HG03521 (cell line): ENCODE results near the gene MMUT.
"Not testable (repeated sequence)": the region's sequence is repeated elsewhere in the genome, so short reads cannot be mapped to it uniquely, and the experiment has no call there.

Experiments
- ATAC-seq: cut with Tn5 transposase; IDR thresholded peaks from one replicate; pipeline ENCODE4 v1.9.1; 2021; ENCODE audit warnings: mild to moderate bottlenecking, moderate library complexity; ENCODE audit not compliant: unreplicated experiment

The MMUT gene

DNA sequence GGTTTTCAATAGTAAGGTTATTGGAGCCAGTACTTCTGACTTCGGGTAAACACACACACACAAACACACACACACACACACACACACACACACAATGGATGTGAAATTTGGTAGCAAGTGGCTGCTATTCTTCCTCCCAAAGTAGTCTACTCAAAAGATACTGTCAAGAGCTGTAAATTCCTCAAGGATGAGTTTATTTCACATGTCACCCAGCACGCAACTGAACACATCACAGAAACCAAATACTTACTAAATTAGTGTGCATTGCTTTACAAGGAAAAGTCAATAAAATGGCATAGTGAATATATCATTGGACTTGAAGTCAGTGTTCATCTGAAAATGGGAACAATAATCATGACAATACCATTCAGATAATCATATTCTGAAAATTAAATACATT is 32.9 kb downstream of the MMUT start:
- no peak for ATAC-seq

DNA sequence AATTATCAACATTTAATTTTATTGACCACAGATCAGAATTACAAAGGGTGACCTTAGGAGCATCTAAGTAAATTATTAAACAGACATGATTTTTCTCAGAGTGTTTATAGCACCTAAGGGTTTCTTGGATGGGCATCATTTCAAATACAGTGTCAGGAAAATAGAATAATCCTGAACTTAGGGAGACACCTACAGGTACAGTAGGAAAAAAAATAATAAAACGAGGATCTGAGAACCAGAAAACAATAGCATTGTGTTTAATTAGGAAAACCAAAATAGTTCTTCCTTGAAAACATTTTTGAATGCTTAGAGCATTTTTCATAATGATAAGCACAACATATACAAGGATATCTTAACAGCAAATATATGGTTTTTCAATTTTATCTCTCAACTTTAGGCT is 39.2 kb downstream of the MMUT start:
- no peak for ATAC-seq

DNA sequence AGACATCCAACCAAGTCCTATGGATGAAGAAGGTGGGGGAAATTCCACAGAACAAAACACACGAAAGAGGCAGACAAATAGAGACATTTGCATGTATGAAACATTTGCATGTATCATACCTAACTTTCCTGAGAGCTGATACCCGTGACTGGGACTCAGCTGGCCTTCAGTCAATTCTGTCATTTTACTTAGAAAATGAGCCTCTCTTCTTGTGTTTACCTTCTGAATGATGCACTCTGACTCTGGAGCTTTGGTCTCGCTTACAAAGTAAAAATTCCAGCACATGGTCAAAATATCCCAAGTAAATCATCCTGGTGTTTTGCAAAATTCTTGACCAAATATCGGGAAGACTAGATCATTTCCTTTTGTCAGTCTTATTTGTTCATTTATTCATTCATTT is 46.9 kb downstream of the MMUT start:
- ATAC-seq: no peak

DNA sequence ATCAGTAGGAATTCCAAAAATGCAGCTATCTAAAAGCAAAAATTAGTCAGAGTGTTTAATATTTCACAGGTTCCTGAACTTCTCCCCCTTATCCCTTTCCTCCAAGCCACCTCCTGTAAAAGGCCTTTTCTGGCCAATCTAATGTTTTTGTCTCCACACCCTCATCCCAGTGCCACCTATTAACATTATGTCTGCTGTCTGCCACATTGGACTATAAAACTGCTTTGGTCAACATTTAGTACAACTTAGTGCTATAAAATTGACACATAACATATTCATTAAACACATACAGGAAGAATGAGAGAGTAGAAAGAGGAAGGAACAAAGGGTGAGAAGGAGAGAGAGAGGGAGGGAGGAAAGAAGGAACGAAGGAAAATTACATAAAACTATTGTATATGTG is 47.7 kb downstream of the MMUT start:
- no peak for ATAC-seq

DNA sequence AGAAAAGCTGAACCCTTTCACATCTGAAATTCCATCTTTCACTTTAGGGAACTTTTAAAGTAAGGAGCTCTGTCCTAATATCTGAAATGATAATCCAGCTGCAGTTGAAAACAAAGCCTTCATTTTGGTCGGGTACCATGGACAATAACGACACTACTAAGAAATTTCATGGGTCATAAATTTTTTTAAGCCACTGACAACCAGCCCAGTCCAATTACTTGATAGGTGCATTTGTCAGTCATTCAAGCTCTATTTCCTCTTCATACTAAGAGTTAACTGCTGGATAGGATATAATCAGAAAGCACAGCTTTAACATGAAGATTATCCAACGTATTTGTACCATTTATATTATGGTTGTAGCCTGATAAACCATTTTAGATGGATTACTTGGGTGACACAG is 52.5 kb downstream of the MMUT start:
- no peak for ATAC-seq

DNA sequence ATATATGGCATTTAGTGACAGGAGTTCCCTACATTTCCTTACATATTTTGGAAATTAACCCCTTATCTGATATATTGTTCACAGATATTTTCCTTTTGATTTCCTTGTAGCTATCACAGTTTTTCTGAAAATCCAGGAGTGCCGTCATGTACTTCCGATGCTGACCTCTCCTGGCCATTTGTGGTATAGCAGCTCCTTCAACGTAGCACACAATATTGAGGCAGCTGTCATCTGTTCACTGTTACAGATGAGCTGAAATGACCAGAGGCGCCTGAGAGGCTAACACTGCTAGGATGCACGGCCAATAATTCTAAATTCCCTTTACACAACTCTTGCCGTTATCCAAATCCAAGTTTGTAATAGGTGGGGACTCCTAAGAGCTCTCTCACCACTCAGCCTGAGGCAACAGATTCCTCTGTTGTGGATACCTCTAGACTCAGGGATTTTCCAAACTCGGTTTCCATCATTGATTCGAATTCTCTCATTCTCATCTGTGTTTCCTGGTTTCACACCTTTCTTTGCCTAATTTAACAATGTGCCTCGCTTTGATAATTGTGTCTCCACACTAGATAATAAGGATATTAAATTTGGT is 53.0 kb downstream of the MMUT start:
- peak; percentile 73 for ATAC-seq

DNA sequence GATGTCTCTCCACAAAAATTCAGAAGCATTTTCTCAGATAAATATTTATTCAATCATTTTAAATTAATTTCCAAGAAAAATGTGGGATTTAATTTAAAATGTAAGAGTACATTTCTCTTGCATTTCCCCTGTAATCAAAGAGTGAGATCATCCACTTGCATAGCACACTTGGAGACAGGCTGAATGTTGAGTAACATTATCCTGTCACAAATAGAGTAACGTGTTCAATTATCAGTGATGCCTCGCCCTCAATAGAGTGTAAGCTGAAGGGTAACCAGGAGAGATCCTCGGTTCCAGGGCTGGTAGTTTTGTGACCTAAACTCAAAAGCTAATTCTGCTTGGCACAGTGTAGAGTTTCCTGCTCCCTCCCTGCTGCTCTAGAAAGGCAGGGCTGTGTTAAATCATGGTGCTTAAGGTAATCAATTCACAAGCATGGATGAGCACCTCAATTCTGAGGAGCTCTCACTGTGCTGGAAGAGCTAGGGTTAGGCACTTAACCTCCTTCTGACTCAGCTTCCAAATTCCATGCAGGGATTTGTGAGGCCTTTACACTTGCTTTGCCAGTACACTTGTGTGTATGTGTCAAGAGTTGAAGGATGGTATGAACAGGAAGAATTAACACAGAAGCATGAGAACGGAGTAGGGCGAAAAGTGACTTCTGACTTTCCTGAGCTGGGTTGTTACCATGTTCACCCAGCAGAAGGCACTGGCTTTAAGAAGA is 56.6 kb downstream of the MMUT start:
- no peak for ATAC-seq

DNA sequence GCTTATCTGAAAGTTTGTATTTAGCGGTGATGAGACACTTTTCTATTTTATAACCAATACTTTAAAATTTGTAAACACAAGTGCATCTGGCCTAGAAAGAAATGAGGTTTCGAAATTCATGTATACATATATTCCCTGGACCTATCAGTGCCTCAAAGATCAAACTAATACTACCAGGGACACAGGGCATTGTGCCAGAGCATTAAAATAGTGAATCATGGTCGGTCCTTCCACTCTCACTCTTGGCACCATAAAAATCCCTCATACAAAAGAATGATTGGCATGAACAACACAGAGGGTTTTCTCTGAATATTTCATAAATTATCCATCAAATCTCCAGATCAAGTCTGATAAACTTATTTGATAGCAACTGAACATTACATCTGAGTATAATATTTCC is 62.0 kb downstream of the MMUT start:
- ATAC-seq: no peak

DNA sequence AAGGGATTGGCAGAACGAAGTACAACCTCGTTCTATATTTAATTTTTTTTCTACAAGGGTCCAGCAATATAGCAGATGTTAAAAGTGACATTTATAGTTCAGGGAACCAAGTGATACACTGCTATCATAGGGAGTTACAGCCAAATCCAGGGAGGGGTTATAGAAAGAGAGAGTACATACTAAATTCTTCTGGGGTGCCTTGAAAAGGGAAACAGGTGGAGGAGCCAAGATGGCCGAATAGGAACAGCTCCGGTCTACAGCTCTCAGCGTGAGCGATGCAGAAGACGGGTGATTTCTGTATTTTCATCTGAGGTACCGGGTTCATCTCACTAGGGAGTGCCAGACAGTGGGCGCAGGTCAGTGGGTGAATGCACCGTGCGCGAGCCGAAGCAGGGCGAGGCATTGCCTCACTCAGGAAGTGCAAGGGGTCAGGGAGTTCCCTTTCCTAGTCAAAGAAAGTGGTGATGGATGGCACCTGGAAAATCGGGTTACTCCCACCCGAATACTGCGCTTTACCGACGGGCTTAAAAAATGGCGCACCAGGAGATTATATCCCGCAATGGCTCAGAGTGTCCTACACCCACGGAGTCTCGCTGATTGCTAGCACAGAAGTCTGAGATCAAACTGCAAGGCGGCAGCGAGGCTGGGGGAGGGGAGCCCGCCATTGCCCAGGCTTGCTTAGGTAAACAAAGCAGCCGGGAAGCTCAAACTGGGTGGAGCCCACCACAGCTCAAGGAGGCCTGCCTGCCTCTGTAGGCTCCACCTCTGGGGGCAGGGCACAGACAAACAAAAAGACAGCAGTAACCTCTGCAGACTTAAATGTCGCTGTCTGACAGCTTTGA is 76.2 kb downstream of the MMUT start:
- not testable (repeated sequence) for ATAC-seq

DNA sequence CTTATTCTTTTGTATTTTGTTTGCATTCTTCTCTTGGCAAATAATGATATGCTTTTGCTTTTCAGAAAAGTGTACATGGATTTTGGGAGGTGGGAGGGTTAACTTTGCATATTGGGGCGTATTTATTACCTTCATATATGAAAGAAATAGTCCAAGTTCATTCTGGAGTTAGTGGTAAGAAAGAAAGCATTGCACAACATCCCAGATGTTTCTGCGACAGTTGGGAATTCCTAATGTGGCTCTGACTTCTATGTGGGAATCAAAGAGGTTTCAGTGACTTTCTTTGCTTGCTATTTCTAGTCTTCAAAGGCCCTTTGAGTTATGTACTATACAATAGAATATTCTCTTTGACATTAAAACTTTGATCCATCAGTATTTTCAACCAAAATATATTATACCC is 78.1 kb downstream of the MMUT start:
- ATAC-seq: no peak
